ENCODE data around the gene MTHFD2L.
"Not testable (repeated sequence)": the region's sequence is repeated elsewhere in the genome, so short reads cannot be mapped to it uniquely, and the experiment has no call there.

MTHFD2L gene

DNA sequence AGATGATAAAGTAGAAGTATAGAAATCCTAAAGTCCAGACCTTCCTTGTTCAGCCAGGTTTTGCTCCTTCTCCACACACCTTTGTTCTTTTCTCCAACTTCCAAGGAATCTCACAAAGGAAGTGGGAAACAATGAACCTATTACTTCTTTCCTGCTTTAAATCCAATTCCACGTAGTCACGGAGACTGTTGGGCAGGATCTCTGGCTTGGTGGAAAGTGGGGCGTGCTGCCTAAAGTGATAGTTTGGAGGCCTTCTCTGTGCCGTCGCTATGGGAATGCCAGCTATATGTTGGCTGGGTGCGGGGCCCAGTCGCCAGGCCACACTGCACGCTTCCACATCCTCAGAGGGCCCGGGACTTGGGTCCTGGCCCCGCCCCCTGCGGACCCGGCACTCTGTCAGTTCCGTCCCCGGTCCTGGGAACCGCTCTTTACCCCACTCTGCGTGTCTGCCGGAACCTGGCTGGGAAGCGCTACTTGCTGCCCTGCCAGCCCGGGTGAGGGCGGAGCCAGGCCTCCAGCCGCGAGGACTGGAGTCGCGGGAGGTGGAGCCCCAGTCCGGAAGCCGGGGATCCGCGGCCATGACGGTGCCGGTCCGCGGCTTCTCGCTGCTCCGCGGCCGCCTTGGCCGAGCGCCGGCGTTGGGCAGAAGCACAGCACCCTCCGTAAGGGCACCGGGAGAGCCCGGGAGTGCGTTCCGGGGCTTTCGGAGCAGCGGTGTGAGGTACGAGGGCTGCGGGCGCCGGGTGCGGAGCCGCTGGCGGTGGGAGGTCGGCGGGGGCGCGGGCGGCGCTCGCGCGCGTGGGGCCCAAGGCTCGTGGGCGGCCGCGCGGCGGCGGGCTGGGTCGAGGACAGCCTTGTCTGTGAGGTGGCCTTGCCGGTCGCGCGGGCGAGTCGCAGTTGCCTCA, at the start of gene MTHFD2L:
MTHFD2L (plus strand) TSS at position 558 of the 905 bp plus-strand sequence; CDS start at position 579, 21 bp downstream.
- DNase-seq, result peak; percentile 95

DNA sequence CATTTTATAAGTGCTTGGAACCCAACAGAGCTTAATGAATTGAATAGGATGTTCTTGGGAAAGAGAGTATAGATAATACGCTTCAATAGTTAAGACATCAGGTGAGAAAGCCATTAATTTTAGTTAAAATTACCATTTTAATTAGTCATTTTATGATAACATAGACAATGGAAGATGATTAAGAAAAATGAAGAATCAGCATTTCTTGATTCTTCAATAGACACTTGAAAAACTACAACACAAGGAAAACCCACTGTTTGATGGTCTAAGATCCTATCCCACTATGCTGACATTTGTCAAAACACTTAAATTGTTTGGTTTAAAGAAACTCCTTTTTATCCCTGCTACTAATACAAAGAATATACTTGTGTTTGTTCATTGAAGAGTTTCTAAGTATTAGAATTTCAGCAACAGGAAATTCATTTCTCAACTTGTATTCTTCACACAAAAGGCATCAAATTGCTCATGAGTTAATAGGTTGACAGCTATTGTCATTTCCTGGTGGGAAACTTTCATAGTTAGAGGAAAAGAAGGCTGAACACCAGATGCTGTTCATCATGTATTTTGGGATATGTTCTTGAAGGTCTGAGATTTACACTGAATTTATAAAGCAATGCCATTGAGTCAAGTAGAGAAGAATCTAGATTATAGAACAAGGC, 49.3 kb upstream of the MTHFD2L start:
- DNase-seq, result no peak

DNA sequence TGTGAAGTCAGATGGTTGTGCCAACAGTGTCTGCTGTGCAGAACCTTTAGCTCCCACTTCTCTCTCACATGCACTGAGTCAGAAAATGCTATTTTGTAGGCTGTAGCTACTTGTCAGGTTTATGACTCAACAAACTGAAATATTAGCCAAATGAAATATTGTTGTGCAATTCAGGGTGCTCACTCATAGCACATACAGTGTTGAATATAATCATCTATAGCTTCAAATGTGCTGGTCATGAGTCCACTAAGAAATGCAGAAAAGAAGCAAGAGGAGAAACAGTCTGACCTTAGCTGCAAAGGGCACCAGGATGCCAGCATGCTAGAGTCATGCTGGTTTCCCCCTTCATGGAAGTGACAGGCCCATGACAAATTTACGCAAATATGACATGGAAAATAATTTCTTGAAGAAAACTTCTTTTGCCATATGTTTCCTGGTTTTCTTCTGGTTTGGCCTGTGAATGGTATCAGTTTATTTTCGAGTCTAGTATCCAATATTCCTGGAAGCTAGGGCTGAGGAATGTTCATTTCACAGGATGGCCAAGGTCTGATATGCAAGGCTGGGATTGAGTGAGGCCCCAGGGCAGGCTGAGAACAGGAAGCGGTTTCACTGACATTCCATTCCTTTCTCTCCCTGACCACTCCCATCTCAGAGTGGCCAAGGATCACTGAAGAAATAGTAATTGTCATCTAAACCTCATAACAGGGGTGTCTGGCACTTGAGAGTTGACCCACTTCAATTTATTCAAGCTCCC, 48.6 kb upstream of the MTHFD2L start:
- peak; percentile 97 for DNase-seq

DNA sequence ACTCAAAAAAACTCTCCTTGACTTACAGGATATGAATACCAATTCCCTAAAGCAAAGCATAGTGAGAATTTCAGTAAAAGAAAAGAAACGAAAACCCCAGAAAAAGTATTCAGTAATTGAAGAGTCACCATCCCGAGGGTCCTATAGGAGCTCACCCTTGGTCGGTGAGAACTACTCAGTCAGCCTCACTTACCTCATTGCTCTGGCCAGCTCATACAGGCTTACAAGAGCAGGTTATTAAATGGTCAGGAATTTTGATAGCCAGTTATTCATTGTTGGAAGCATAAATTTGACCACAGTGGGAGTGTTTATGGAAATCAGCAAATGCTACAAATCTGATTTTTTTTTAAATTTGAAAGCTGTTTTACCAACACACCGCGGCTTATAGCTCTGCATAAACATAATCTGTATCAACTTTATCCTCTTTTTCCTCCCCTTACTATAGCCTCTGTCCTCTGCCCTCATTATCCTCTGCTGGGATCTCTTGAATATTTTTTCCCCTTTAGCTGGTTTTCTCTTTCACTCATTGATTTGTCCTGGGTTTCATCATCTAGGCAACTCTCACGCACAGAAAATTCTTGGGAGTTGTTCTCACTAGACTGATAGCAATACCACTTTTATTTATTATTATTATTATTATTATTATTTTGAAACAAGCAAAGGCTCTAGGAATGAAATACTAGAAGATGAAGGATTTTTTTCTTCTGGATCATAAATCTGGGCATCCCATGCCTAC, 47.9 kb upstream of the MTHFD2L start:
- peak; percentile 94 for DNase-seq

DNA sequence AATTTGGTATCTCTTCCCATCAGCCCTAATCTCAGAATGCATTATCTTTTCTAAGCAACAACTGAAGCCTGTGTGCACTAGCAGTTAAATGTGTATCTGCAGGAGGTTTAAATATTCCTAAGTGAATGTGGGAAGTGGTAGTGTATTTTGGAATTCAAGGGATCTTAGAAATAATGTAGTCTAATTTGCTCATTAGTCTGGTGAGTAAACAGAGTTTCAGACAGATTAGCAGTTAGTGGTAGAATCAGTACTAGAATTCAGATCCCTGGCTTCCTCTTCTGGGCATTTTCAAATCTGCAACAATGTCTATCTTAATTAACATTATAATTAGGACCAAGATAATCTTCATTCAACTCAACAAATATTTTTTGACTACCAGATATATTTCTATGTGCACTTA, 47.2 kb upstream of the MTHFD2L start:
- DNase-seq, result no peak

DNA sequence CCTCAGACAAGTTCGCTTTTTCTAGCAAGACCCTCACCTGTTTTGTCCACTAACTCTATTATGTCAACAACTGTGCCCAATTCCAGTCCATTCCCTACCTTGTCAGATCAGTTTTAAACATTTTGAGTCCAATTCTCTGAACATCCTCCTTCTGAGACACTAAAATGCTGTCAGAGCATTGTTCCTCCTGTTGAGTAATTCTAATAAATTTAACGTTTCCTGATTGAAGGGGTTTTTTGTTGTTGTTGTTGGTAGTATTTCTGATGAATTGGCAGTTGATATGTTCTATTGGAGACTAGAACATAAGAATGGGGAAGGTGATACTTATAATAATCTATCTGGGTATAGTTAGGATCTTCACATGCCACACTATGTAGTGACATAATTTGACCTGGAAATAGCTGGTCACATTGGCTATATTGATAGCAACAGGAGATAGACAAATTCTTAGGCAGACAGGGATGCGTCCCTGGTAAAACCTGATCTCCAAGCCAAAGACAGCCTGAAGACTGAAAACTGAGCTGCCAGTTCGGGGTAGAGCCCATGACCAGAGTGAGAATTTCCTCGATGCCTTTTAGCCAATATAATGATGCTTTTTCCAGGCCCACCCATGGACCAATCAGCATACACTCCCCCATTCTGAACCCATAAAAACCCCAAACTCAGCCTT, 46.5 kb upstream of the MTHFD2L start:
- DNase-seq, result no peak

DNA sequence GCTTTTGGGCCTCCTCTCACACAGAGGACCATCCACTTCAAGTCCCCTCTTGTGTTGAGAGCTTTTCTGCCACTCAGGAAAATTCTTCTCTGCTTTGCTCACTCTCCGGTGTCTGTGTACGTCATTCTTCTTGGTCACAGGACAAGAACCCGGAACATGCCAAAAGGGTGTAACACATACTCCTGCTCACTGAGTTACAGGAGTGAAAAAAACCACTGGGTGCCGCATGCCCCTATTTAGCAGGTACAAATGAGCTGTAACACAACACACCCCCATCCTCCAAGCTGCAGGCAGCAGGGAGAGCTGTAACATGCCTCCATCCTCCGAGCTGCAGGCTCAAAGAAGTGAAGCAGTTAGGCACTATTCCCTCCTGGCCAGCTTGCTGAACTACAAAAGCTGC, 45.9 kb upstream of the MTHFD2L start:
- DNase-seq, result peak; percentile 67

DNA sequence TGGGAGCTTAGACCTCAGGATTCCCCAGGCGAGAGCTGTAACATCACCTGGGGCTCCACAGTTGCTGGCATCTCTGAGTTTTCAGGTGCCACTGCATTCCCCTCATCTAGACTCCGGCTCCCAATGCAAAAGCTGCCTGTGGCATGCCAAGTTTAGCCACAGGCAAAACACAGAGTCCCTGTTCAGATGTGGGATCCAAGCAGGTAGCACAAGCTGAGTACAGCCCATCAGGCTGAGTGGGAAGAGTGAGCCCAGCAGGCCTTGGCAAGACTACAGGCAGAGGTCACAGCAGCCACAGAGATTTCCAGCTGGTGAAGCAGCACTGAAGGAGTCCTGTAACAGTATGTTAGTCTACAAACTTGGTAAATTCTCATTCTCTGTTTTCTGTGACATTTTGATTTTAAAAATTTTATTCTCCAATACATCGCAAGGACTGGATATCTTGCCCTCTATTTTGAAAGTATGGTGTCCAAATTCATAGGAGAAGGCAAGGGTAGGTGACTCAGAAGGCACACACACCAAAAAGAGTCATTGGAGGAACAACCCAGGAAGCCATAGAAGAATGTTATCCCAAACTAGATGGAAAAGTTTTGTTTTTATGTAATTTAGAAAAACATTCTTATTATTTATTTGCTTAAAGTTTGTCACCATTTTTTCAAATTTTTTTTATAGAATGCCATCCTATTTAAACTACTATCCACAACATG, 45.4 kb upstream of the MTHFD2L start:
- DNase-seq, result peak; percentile 35

DNA sequence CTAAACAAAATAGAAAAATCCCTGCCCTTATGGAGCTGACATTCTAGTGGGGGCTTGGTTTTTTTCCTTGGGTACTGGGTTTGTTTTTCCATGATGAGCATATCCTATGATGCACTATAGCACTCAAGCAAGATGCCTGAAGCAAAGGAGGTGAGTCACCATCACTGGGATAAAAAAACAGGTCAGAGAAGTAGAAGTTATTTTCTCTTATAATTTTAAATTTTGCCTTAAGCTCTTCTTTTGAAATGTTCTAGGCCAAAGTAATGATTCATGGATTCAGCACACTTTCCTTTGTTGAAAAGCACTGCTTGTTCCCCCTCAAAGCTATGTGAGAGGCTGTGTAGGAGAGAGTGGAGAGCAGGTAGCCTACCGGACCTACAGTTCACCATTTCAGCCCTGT, 43.7 kb upstream of the MTHFD2L start:
- peak; percentile 81 for DNase-seq

DNA sequence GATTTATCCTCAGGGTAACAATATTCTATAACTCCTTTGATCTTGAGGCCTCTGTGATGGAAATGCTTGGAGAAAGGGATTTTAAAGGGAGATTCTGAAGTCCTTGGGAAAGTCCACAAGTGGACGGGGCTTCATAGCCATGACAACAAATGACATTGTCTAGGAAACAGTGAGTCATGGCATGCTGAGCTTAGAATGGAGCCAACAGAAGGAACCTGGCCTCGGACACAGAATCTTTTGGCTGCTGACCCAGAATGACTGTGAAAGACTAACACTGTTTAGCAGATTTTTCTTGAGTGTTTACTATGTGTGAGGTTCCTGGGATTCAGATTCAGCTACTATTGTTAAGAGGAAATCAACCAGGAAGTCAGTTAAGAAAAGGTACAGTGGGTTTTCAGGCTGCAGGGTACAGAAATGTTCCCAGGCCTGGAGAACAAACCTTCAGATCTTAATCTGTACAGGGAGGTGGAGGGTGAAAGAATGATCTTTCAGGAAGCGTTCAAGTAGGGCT, 40.8 kb upstream of the MTHFD2L start:
- DNase-seq, result peak; percentile 93

DNA sequence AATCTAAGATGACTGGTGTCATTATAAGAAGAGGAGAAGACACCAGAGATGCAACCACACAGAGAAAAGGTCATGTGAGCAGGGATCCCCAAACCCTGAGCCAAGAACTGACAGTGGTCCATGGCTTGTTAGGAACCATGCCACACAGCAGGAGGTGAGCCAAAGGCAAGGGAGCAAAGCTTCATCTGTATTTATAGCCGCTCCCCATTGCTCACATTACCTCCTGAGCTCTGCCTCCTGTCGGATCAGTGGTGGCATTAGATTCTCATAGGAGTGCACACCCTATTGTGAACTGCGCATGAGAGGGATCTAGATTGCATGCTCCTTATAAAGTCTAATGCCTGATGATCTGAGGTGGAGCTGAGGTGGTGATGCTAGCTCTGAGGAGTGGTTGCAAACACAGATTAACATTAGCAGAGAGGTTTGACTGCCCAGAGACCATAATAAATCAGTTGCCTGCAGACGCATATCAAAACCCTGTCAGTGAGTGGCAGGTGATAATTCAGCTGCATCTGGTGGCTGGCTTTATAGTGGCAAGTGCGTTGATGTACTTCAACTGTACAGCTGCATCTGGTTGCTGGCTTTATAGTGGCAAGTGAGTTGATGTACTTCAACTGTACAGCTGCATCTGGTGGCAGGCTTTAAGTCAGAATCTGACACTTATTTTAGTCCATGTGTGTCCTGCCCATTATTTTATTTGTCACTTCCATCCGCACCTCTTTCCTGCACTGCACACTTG, 39.1 kb upstream of the MTHFD2L start:
- no peak for DNase-seq

DNA sequence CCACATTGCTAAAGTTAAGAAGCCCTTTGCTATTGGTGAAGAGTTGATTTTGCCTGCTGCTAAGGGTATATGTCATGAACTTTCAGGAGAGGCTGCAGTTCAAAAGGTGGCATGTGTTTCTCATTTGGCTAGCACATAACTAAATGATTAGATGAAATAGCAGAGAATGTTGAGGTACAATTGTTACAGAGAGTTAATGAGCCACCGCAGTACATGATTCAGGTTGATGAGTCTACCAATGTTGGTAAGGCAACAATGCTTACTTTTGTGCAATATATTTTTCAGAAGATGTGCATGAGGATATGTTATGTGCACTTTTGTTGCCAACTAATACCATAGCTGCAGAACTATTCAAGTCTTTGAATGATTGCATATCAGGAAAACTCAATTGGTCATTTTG, 37.8 kb upstream of the MTHFD2L start:
- DNase-seq, result peak; percentile 26

DNA sequence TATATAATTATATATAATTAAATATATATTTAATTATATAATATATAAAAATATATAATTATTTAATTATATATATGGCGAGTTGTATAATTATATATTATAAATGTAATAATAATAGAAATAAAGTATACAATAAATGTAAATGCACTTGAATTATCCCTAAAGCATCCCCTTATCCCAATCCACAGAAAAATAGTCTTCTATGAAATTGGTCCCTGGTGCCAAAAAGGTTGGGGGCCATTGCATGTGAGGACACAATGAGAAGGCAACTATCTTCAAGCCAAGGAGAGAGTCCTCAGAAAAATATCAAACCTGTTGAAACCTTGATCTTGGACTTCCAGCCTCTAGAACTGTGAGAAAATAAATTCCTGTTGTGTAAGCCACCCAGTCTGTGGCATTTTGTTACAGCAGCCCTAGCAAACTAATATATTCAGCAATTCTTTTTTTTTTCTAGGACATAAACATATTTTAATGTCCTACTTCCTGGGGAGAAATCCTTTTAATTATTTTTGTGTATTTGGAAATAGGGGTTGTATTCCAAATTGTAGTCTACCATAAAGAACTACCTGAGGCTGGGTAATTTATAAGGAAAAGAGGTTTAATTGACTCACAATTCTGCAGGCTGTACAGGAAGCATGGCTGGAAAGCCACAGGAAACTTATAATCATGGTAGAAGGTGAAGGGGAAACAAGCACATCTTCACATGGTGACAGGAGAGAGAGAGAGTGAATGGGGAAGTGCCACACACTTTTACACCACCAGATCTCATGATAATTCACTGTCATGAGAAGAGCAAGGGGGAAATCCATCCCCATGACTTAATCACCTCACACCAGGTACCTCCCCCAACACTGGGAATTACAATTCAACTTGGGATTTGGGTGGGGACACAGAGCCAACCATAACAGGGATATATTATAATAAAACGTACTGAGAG, 36.0 kb upstream of the MTHFD2L start:
- DNase-seq, result no peak

DNA sequence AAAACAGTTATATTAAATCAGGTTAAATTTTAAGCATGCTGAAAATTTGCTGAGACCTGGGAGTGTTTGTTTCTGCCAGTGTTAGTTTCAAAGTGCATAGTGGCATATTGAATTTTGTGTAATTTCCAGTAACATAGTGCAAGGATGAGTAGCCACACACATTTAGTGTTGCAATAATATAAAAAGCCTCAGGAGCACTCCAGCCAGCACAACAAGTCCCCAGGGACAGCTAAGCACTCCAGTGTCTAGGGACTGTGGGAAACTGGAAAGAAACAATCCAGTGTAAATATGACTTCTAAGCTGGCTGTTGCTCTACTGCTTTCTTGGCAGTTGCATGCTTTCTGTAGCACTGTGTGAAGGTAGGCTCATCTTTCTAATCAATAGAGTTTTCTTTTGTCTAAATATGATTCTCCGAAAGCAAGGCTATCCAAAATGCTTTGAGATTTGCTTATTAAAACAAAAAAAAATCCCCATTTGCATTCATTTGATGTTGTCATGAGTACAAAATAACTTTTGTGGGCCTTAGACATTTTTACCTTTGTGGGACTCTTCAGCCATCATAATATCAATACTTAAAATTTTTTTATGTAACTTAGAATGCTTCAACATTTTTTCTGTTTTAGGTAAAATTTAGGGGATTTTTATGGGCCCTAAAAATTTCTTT, 34.7 kb upstream of the MTHFD2L start:
- peak; percentile 86 for DNase-seq

DNA sequence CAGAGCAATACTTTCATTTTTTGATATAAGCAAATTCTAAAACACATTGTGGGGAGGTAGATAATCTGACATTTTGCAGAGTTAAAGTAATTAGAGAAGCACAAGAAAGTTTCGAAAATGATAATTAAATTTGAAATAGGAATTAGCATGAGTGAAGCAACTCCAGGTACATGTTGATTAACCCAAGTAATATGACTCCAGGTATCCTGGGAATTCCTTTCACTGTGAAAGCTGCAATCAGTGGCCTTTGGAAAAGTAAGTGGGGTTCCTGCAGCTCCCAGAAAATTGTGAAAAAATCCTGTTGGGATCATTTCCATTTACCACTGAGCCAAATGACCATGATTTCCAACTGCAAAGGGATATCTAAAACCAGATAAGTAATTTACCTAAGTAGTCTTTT, 32.9 kb upstream of the MTHFD2L start:
- DNase-seq, result no peak

DNA sequence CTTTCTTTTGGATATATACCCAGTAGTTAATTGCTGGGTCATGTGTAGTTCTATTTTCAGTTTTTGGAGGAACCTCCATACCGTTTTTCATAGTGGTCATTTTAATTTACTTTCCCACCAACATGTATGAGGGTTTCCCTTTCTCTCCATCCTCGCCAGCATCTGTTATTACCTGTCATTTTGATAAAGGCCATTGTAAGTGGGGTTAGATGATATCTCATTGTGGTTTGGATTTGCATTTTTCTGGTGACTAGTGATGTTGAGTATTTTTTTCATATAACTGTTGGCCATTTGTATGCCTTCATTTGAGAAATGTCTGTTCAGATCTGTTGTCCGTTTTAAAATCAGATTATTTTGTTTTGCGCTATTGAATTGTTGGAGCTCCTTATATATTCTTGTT, 30.2 kb upstream of the MTHFD2L start:
- no peak for DNase-seq

DNA sequence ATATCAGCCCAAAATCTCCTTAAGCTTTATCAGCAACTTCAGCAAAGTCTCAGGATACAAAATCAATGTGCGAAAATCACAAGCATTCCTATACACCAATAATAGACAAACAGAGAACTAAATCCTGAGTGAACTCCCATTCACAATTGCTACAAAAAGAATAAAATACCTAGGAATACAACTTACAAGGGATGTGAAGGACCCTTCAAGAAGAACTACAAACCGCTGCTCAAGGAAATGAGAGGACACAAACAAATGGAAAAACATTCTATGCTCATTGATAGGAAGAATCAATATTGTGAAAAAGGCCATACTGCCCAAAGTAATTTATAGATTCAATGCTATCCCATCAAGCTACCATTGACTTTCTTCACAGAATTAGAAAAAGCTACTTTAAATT, 27.1 kb upstream of the MTHFD2L start:
- not testable (repeated sequence) for DNase-seq

DNA sequence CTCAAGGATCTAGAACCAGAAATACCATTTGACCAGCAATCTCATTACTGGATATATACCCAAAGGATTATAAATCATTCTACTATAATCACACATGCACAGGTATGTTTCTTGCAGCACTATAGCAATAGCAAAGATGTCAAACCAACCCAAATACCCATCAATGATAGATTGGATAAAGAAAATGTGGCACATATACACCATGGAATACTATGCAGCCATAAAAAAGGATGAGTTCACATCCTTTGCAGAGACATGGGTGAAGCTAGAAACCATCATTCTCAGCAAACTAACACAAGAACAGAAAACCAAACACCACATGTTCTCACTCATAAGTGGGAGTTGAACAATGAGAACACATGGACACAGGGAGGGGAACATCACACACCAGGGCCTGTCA, 25.7 kb upstream of the MTHFD2L start:
- not testable (repeated sequence) for DNase-seq

DNA sequence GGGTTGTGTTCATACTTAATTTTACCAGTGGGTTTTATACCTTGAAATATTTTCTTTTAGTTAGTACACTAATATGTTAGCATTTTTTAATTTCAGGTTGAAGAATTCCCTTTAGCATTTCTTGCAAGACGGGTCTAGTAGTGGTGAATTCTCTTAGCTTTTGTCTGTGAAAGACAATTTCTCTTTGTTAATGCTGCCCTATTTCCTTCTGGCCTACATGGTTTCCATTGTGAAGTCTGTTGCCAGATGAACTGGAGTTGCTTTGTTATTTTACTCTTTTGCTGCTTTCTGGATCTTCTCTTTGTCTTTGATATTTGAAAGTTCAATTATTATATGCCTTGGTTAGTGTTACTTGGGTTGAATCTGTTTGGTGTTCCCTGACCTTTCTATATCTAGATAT, 25.0 kb upstream of the MTHFD2L start:
- DNase-seq, result no peak

Data from fibroblast of skin of right biceps (primary cell).